ENCODE results near the gene JAM3. TPM values are rescaled to one million over a fixed set of nuclear protein-coding genes. Genes with fewer than 3 reads are reported as not detected.
A peak's percentile ranks its signal among the peaks of the same experiment; 100 is the strongest.

Gene JAM3
- total RNA-seq, 1 experiment from 2014 or later = 1.6 TPM

DNA sequence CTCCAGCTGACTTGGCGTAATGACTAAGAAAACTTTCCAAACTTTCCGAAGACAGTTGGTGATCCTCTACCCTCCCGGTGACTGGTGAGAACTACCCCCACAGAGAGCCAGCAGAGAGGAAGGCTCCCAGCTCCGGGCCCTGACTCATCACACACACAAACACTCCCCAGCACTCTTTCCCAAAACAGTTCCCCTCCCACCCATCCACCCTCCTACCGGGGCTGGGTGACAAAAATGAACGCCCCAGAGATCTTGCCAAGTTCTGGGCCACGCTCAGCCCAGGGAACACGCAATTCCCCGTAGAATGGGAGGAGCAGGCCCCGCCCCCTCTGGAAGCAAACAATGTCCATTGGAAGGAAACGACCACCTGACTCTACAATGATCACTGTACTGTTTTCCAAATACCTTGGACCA lies 21.3 kb upstream of the JAM3 start:
- H3K36me3 Mint-ChIP-seq (ENCODE audit: insufficient read depth, unreplicated experiment) = no peaks in the 10 kb centered on the region
- no peaks in the 10 kb centered on the region for H3K9me3 Mint-ChIP-seq (ENCODE audit: unreplicated experiment)
- H3K4me3 Mint-ChIP-seq (ENCODE audit: unreplicated experiment) = peak overlapping the region; percentile 55
- TF ChIP-seq, protein P1, sequence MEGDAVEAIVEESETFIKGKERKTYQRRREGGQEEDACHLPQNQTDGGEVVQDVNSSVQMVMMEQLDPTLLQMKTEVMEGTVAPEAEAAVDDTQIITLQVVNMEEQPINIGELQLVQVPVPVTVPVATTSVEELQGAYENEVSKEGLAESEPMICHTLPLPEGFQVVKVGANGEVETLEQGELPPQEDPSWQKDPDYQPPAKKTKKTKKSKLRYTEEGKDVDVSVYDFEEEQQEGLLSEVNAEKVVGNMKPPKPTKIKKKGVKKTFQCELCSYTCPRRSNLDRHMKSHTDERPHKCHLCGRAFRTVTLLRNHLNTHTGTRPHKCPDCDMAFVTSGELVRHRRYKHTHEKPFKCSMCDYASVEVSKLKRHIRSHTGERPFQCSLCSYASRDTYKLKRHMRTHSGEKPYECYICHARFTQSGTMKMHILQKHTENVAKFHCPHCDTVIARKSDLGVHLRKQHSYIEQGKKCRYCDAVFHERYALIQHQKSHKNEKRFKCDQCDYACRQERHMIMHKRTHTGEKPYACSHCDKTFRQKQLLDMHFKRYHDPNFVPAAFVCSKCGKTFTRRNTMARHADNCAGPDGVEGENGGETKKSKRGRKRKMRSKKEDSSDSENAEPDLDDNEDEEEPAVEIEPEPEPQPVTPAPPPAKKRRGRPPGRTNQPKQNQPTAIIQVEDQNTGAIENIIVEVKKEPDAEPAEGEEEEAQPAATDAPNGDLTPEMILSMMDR (IDR thresholded peaks at IDR 0.05; ENCODE audit: unreplicated experiment) = no peak
- intact Hi-C loops (cut with micrococcal nuclease) = loop anchor here (1.0 kb wide), 1 partner anchor 102 kb away; no protein-coding TSS in a partner anchor
- CTCF ChIA-PET = interaction anchor here (0.8 to 10.6 kb wide), 12 partner anchors 12 to 120 kb away, joined by 3 to 168 read pairs (median 6); no protein-coding TSS in a partner anchor
- no TSS peak for BruUV-seq (replicated peaks)
- no peaks in the 10 kb centered on the region for H3K27me3 Mint-ChIP-seq (ENCODE audit: insufficient read depth, unreplicated experiment)
- peaks cover 26% of the 10 kb centered on the region for H3K4me1 Mint-ChIP-seq (ENCODE audit: insufficient read depth, unreplicated experiment)
- POLR2A ChIA-PET = interaction anchor here (0.5 to 3.7 kb wide), 10 partner anchors 12 to 123 kb away, joined by 3 to 27 read pairs (median 3); no protein-coding TSS in a partner anchor
- H3K27ac Mint-ChIP-seq (ENCODE audit: low read depth, unreplicated experiment) = peak overlapping the region; percentile 86
- peak; percentile 93 for DNase-seq (ENCODE audit: unreplicated experiment)

DNA sequence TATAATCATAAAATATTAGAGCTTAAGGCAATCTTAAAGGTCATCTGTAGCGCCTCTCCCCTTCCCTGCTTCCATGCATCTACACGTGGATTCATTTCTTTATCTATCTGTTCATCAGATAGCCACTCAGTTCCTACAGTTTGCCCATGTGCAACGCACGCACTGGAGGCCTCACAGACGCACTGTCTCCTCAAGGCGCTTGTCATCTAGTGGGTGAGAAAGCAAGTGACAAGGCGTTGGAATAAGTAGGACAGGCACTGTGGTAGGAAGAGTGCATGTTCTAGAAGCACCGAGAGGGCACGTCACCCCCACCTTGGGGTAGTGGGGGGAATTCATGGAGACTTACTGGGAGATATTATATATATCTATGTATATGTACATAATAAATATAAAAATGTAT lies 20.8 kb upstream of the JAM3 start:
- Mint-ChIP-seq H3K4me3 (ENCODE audit: unreplicated experiment) (peak overlapping the region; percentile 55), H3K27ac (ENCODE audit: low read depth, unreplicated experiment) (peak overlapping the region; percentile 86)
- intact Hi-C loops (cut with micrococcal nuclease) = no loop called here

DNA sequence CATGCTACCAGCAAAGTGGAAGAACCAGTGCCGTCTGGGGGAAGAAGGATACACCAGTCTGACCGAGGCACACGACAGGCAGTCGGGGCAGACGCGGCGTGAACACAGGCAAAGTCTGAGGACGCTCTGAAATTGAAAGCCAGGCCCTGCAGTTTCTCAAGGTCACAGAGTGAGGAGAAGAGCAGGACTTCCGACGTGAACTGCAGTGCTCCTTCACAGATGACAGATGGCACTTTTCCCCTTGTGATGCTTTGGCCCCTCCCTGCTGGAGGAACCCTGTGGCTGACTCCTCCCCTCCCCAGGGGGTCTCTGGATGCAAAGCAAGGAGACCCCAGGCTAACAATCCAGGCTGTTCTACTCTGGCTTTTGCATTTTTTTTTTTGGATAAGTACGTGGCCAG lies 19.6 kb upstream of the JAM3 start:
- Mint-ChIP-seq H3K27me3 (ENCODE audit: insufficient read depth, unreplicated experiment) (no peaks in the 10 kb centered on the region), H3K27ac (ENCODE audit: low read depth, unreplicated experiment) (no peak overlapping the region)

More for the DNA sequence above, 20.8 kb upstream of the JAM3 start:
- peaks cover 26% of the 10 kb centered on the region for H3K4me1 Mint-ChIP-seq (ENCODE audit: insufficient read depth, unreplicated experiment)
- TF ChIP-seq, protein P1 (IDR thresholded peaks at IDR 0.05; ENCODE audit: unreplicated experiment) = no peak
- CTCF ChIA-PET = interaction anchor here (0.8 to 10.6 kb wide), 11 partner anchors 13 to 121 kb away, joined by 3 to 168 read pairs (median 7); no protein-coding TSS in a partner anchor
- no peaks in the 10 kb centered on the region for H3K9me3 Mint-ChIP-seq (ENCODE audit: unreplicated experiment)
- DNase-seq (ENCODE audit: unreplicated experiment) = no peak
- POLR2A ChIA-PET = interaction anchor here (0.5 to 3.7 kb wide), 9 partner anchors 12 to 123 kb away, joined by 3 to 27 read pairs (median 3); no protein-coding TSS in a partner anchor
- no TSS peak for BruUV-seq (replicated peaks)
- H3K36me3 Mint-ChIP-seq (ENCODE audit: insufficient read depth, unreplicated experiment) = no peaks in the 10 kb centered on the region
- no peaks in the 10 kb centered on the region for H3K27me3 Mint-ChIP-seq (ENCODE audit: insufficient read depth, unreplicated experiment)

More for the DNA sequence above, 19.6 kb upstream of the JAM3 start:
- no peak overlapping the region for H3K4me3 Mint-ChIP-seq (ENCODE audit: unreplicated experiment)
- peaks cover 26% of the 10 kb centered on the region for H3K4me1 Mint-ChIP-seq (ENCODE audit: insufficient read depth, unreplicated experiment)
- intact Hi-C loops (cut with micrococcal nuclease) = no loop called here
- TF ChIP-seq, protein P1 (IDR thresholded peaks at IDR 0.05; ENCODE audit: unreplicated experiment) = no peak
- ChIA-PET POLR2A (interaction anchor here (3.7 kb wide), 1 partner anchor 14 kb away, joined by 27 read pairs; no protein-coding TSS in a partner anchor), CTCF (interaction anchor here (1.0 to 10.6 kb wide), 10 partner anchors 9 to 122 kb away, joined by 3 to 168 read pairs (median 24); no protein-coding TSS in a partner anchor)
- H3K36me3 Mint-ChIP-seq (ENCODE audit: insufficient read depth, unreplicated experiment) = no peaks in the 10 kb centered on the region
- no TSS peak for BruUV-seq (replicated peaks)
- no peaks in the 10 kb centered on the region for H3K9me3 Mint-ChIP-seq (ENCODE audit: unreplicated experiment)
- DNase-seq (ENCODE audit: unreplicated experiment) = no peak

All from MCF 10A (cell line).